ENCODE data around the gene ALK.

Gene ALK

GRCh38 chr2:29426354-29426753 lies 495.0 kb downstream of the ALK start:
- DNase-seq (ENCODE audit: low spot score) = no peak
- TF ChIP-seq, protein P1, sequence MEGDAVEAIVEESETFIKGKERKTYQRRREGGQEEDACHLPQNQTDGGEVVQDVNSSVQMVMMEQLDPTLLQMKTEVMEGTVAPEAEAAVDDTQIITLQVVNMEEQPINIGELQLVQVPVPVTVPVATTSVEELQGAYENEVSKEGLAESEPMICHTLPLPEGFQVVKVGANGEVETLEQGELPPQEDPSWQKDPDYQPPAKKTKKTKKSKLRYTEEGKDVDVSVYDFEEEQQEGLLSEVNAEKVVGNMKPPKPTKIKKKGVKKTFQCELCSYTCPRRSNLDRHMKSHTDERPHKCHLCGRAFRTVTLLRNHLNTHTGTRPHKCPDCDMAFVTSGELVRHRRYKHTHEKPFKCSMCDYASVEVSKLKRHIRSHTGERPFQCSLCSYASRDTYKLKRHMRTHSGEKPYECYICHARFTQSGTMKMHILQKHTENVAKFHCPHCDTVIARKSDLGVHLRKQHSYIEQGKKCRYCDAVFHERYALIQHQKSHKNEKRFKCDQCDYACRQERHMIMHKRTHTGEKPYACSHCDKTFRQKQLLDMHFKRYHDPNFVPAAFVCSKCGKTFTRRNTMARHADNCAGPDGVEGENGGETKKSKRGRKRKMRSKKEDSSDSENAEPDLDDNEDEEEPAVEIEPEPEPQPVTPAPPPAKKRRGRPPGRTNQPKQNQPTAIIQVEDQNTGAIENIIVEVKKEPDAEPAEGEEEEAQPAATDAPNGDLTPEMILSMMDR (IDR thresholded peaks at IDR 0.05; ENCODE audit: extremely low read depth, missing control alignments) = no peak

DNA sequence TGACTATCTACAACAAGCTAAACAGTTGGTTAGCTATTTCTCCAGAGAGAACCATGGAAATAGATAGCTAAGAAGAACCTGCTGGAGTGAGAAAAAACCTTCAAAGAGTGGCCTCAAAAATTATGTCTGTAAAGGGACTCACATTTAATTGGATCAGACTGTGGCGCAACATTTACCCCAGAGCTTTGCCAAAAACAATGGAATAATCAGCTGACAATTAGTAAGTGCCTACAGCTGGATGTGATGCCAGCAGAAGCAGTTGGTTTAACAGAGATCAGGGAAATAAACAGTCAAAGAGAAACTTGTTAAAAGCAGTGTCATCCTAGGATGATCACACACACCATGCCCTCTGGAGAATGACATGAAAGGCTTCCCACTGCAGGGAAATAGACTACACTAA lies 495.5 kb downstream of the ALK start:
- DNase-seq (ENCODE audit: low spot score) = no peak
- TF ChIP-seq, protein P1 (IDR thresholded peaks at IDR 0.05; ENCODE audit: extremely low read depth, missing control alignments) = no peak

GRCh38 chr2:29423061-29423666 lies 498.2 kb downstream of the ALK start:
- DNase-seq (ENCODE audit: low spot score) = no peak
- TF ChIP-seq, protein P1 (IDR thresholded peaks at IDR 0.05; ENCODE audit: extremely low read depth, missing control alignments) = no peak

DNA sequence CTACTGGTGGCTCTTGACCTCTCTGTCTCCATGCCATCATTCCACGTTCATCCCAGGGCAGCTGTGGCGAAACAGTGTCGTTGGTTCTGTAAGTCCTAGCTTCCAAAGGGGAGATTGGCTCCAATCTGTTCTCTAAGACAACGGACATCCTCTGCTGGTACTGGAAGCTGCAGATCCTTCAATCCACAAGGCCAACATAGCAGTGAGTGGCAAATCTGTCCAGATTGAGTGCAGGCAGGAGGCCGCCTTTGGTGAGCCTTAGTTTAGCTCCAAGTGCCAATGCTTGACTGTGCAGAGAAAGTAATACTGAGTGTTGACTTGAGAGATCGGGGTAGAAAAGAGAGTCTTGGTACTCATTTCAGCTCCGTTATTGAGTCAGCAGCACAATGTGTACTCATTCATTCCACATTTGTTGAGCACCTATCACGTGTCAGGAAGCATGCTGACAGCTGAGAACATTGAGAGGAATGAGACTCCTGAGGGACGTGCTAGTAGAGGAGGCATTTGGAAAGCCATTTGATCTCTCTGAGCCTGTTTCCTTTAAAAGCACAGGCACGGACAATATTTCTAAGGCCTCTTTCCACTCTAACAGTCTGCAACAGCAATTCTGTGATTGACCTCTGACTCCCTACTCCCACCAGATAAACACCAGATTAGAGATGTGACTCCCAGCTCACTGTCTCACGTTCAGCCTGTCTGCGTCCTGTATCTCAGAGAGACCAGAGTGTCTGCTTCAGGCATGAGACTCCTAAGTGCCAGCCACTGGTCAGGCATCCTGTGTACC lies 500.2 kb downstream of the ALK start:
- TF ChIP-seq, protein P1 (IDR thresholded peaks at IDR 0.05; ENCODE audit: extremely low read depth, missing control alignments) = no peak
- DNase-seq (ENCODE audit: low spot score) = no peak

DNA sequence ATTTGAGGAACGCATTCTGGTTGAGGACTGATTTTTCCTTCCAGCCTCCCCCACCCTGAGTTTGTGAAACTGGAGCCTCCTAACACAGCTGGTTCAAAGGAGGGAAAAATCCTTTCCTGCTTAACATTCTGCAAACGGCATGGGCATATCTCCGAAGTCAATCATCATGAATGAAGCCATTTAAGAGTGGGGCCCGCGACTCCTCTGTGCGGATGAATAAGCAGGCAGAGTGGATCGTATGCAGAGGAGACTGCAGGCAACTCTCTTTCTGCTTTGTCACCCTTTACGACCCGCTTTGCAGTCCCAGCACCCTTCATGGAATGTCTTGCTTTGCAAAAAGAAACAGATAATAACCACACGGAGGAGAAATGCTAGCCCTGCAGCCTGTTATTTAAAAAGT lies 500.9 kb downstream of the ALK start:
- DNase-seq (ENCODE audit: low spot score) = no peak
- TF ChIP-seq, protein P1 (IDR thresholded peaks at IDR 0.05; ENCODE audit: extremely low read depth, missing control alignments) = no peak

- TF ChIP-seq, protein P1 (IDR thresholded peaks at IDR 0.05; ENCODE audit: extremely low read depth, missing control alignments) = no peak
- no peak for DNase-seq (ENCODE audit: low spot score)
Measured at GRCh38 chr2:29417630-29418029, 503.8 kb downstream of the ALK start.

DNA sequence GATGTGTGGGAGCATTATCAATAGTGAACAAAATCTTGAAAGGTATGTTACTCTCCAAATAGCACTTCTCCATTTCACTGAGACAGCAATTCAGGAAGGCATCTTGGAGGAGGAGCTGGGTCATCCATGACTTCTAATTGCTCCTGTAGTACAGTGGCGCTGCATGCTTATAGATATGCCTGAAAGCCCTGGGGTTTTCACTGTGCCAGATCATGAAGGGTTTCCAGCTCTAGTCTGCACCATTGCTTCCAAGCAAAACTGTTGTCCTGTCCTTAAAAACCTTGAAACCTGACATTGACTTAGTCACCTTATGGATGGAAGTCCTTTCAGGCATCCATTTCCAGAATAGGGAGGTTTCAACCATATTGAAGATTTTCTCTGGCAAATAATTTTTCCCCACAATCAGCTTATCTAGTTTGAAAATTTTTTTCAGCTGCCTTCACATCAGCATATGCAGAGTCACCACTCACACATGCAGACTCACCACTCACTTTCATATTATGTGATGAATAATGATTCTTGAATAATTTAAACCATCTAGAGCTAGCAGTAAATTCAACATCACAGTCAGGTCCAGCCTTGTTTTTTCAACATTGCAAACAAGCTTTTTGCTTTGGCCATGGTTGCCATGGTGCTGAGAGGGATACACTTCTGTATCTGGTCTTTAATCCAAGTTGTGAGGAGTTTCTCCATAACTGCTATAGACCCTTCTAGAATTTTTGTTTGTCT lies 509.0 kb downstream of the ALK start:
- TF ChIP-seq, protein P1 (IDR thresholded peaks at IDR 0.05; ENCODE audit: extremely low read depth, missing control alignments) = no peak
- no peak for DNase-seq (ENCODE audit: low spot score)

Measured in GM20000 (cell line).